A549 treated with Hydrocortisone at 1 μM for 4 hours (cell line): Measurements from ENCODE around the gene COQ2. TPM values are rescaled to one million over a fixed set of nuclear protein-coding genes. Genes with fewer than 3 reads are reported as not detected.

Source experiments
- total RNA-seq: library from RNA; stranded (reverse); fragments of 200-300 nt; extraction: Qiagen RNA extraction; gene quantifications from 5 replicates; pipeline ENCODE4 v1.2.3, GENCODE V29; 2022

COQ2 gene
- total RNA-seq: 17.1 to 21.7 TPM (median 19.5 TPM) in 5 replicates

GRCh38 chr4:83284193-83285054, at the start of gene COQ2:
Gene COQ2 (minus strand): TSS chr4:83284798. CDS start chr4:83284764, 34 bp downstream.

Other genes starting within 250 kb of the COQ2 start
- 23.3 to 35.0 TPM (median 24.9 TPM) in 5 replicates for gene COPS4, start 249.6 kb downstream of the COQ2 start, total RNA-seq
- 0.46 to 1.2 TPM (median 1.1 TPM) in 5 replicates for gene PLAC8, start 170.1 kb downstream of the COQ2 start, total RNA-seq
- gene HPSE, start 50.0 kb upstream of the COQ2 start, total RNA-seq: 1.2 to 1.7 TPM (median 1.4 TPM) in 5 replicates
- 3.6 to 5.8 TPM (median 4.8 TPM) in 5 replicates for gene HELQ, start 171.0 kb upstream of the COQ2 start, total RNA-seq
- gene MRPS18C, start 171.3 kb upstream of the COQ2 start, total RNA-seq: 41.4 to 56.8 TPM (median 43.1 TPM) in 5 replicates
- 4.7 to 7.4 TPM (median 6.3 TPM) in 5 replicates for gene ABRAXAS1, start 200.3 kb upstream of the COQ2 start, total RNA-seq